ENCODE measurements around the gene SLC38A2. TPM values are rescaled to one million over a fixed set of nuclear protein-coding genes. Genes with fewer than 3 reads are reported as not detected.
A peak's percentile ranks its signal among the peaks of the same experiment; 100 is the strongest.

SLC38A2 gene
- total RNA-seq, 1 experiment from 2014 or later, result 453 TPM

DNA sequence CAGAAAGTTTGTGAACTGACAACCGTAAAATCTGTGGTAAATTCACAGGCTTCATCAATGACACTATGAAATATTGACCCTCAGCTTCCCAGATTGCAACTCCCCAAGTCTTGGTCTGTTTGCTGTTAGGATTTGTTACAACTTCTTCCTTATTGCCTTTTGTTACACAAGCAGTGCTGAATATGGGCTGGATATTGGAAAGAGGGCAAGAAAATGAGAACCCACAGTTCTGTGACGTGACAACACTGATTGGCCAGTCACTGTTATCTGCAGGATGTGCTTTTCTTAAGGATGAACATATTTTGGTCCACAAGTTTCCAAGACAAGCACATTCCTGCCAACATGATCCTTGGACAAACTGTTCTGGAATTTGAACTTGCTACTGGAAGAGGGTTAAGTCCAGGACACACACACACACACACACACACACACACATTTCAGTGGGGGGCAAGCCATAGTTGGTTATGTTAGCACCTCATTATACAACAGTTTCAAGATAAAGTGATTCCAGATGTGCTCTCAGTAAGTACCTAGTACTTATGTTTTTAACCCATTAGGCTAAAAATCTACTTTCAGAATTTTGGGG, 16.6 kb upstream of the SLC38A2 start:
- Mint-ChIP-seq H3K36me3 (ENCODE audit: insufficient read depth in 1 of 3, low read depth in 3 of 3) (peaks cover 32 to 44% (median 32%) of the 10 kb centered on the region in 3 experiments), H3K4me1 (peaks cover 56 to 72% of the 10 kb centered on the region in 2 experiments), H3K4me3 (no peak overlapping the region), H3K9me3 (no peaks in the 10 kb centered on the region; a peak in 1 of 5 replicates), H3K27me3 (ENCODE audit: low read depth) (no peaks in the 10 kb centered on the region), H3K27ac (peak overlapping the region in 1 of 3 experiments; percentile 60; a peak in 1 of 7 replicates)
- Histone ChIP-seq H3T11ph (ENCODE audit: low read length) (no peak overlapping the region), H3K9me3 (ENCODE audit: control insufficient read depth, low read depth, low read length) (no peaks in the 10 kb centered on the region), H4K91ac (ENCODE audit: insufficient read length, low read depth, low read length) (no peak overlapping the region), H2AK5ac (ENCODE audit: insufficient read length, low read length) (no peak overlapping the region), H3K79me2 (ENCODE audit: insufficient read depth, low read length) (peaks cover 2% of the 10 kb centered on the region), H4K20me1 (ENCODE audit: control insufficient read depth, insufficient read depth, insufficient read length) (no peaks in the 10 kb centered on the region), H4K8ac (replicated peaks; ENCODE audit: insufficient read length, low read depth, low read length) (no peak overlapping the region), H2AFZ (ENCODE audit: low read length) (no peak overlapping the region), H2BK20ac (ENCODE audit: low read depth, low read length, poor library complexity, severe bottlenecking) (no peak overlapping the region), H3K4me2 (ENCODE audit: insufficient read depth, insufficient read length, low read length) (no peak overlapping the region), H3K9ac (ENCODE audit: extremely low read depth, insufficient read length, low read length) (no peak overlapping the region), H2BK120ac (ENCODE audit: low read depth, low read length, poor library complexity, severe bottlenecking) (no peak overlapping the region), H2BK12ac (ENCODE audit: insufficient read length, low read depth, low read length) (no peak overlapping the region), H3K23me2 (ENCODE audit: insufficient read length, low read depth, low read length, poor library complexity, severe bottlenecking) (peaks cover 7% of the 10 kb centered on the region), H3K27ac (ENCODE audit: insufficient read length, low read depth, low read length) (no peak overlapping the region), H2BK15ac (ENCODE audit: low read depth, low read length) (no peak overlapping the region), H3K23ac (ENCODE audit: insufficient read length, low read depth, low read length) (no peak overlapping the region), H2BK5ac (ENCODE audit: insufficient read length, low read length) (no peak overlapping the region), H3K18ac (ENCODE audit: insufficient read length, low read depth, low read length) (no peak overlapping the region), H3K4me1 (ENCODE audit: insufficient read depth, low read length) (peaks cover 14% of the 10 kb centered on the region), H3K4ac (ENCODE audit: low read depth, low read length) (no peak overlapping the region), H4K5ac (ENCODE audit: insufficient read length, low read depth, low read length) (no peak overlapping the region), H3K79me1 (ENCODE audit: insufficient read depth, low read depth, low read length, poor library complexity, severe bottlenecking) (no peaks in the 10 kb centered on the region), H3K14ac (ENCODE audit: insufficient read depth, low read length) (no peak overlapping the region), H3K56ac (ENCODE audit: insufficient read length, low read depth, low read length) (no peak overlapping the region), H3K27me3 (ENCODE audit: insufficient read depth, low read length) (no peaks in the 10 kb centered on the region)
- TF ChIP-seq, protein P1, sequence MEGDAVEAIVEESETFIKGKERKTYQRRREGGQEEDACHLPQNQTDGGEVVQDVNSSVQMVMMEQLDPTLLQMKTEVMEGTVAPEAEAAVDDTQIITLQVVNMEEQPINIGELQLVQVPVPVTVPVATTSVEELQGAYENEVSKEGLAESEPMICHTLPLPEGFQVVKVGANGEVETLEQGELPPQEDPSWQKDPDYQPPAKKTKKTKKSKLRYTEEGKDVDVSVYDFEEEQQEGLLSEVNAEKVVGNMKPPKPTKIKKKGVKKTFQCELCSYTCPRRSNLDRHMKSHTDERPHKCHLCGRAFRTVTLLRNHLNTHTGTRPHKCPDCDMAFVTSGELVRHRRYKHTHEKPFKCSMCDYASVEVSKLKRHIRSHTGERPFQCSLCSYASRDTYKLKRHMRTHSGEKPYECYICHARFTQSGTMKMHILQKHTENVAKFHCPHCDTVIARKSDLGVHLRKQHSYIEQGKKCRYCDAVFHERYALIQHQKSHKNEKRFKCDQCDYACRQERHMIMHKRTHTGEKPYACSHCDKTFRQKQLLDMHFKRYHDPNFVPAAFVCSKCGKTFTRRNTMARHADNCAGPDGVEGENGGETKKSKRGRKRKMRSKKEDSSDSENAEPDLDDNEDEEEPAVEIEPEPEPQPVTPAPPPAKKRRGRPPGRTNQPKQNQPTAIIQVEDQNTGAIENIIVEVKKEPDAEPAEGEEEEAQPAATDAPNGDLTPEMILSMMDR (conservative IDR thresholded peaks at IDR 0.05), result no peak
- DNase-seq, result no peak
- no CpG with 5 or more reads among the region's 2 CpGs for WGBS (ENCODE audit: extremely low coverage, insufficient read length, low lambda C conversion rate)
